GM12864 (cell line): Measurements from ENCODE around the gene CHFR.

Experiments
- DNase-seq: peaks from one replicate; pipeline ENCODE4 v3.0.0-alpha.2; 2011; ENCODE audit warnings: low read depth
- H3K4me3 ChIP-seq: 2 replicates; pipeline ENCODE4 v1.5.1; 2011; ENCODE audit warnings: mild to moderate bottlenecking, low read depth, low read length, control low read depth
- TF ChIP-seq, protein P1 (sequence below): IDR thresholded peaks from 2 replicates; pipeline ENCODE4 v1.5.1; 2011; ENCODE audit warnings: low read depth, mild to moderate bottlenecking, moderate library complexity, low read length, control low read depth, inconsistent platforms; ENCODE audit errors: missing control alignments

CHFR gene

GRCh38 chr12:132784580-132784979 lies 102.8 kb downstream of the CHFR start:
- no peak for DNase-seq
- TF ChIP-seq, protein P1, sequence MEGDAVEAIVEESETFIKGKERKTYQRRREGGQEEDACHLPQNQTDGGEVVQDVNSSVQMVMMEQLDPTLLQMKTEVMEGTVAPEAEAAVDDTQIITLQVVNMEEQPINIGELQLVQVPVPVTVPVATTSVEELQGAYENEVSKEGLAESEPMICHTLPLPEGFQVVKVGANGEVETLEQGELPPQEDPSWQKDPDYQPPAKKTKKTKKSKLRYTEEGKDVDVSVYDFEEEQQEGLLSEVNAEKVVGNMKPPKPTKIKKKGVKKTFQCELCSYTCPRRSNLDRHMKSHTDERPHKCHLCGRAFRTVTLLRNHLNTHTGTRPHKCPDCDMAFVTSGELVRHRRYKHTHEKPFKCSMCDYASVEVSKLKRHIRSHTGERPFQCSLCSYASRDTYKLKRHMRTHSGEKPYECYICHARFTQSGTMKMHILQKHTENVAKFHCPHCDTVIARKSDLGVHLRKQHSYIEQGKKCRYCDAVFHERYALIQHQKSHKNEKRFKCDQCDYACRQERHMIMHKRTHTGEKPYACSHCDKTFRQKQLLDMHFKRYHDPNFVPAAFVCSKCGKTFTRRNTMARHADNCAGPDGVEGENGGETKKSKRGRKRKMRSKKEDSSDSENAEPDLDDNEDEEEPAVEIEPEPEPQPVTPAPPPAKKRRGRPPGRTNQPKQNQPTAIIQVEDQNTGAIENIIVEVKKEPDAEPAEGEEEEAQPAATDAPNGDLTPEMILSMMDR = no peak
- no peak overlapping the region for H3K4me3 ChIP-seq

GRCh38 chr12:132783917-132784531 lies 103.4 kb downstream of the CHFR start:
- no peak overlapping the region for H3K4me3 ChIP-seq
- DNase-seq = no peak
- TF ChIP-seq, protein P1 = no peak
